Gastrocnemius medialis (tissue), 4 donors: ENCODE results near the gene CHAC1. TPM values are rescaled to one million over a fixed set of nuclear protein-coding genes. Genes with fewer than 3 reads are reported as not detected.

ENCODE experiments used
- ATAC-seq, 2 donors: fragments of 150-250 bp; one replicate each; pipeline ENCODE4 v1.9.1; 2016
- DNase-seq, 2 donors: peaks; one replicate each; pipeline ENCODE4 v3.0.0-alpha.2; 2019
- H3K27ac ChIP-seq, 4 donors: fragments of 200-600 bp; sonication (generic); 1 replicate in 1 of 4; 2 replicates in 3 of 4; pipeline ENCODE4 v1.5.1; 2016 to 2018; ENCODE audit warnings: mild to moderate bottlenecking in 2 of 4, moderate library complexity in 1 of 4
- H3K27me3 ChIP-seq, 3 donors: fragments of 200-600 bp; sonication (generic) in 2 of 3; 1 replicate in 1 of 3; 2 replicates in 2 of 3; pipeline versions ENCODE4 v1.5.1 to v1.6.0; 2016 to 2019; ENCODE audit warnings: mild to moderate bottlenecking in 1 of 3, moderate library complexity in 1 of 3
- H3K36me3 ChIP-seq, 2 donors: fragments of 200-600 bp; sonication (generic) in 1 of 2; one replicate each; pipeline ENCODE4 v1.5.1; 2017 to 2018
- H3K4me1 ChIP-seq, 2 donors: fragments of 200-600 bp; sonication (generic) in 1 of 2; one replicate each; pipeline ENCODE4 v1.5.1; 2016 to 2017; ENCODE audit warnings: mild to moderate bottlenecking in 2 of 2
- H3K4me3 ChIP-seq, 4 donors: fragments of 200-600 bp; sonication (generic) in 3 of 4; 1 replicate in 1 of 4; 2 replicates in 3 of 4; pipeline ENCODE4 v1.5.1; 2016 to 2019; ENCODE audit warnings: mild to moderate bottlenecking in 2 of 4
- H3K9me3 ChIP-seq, 3 donors: fragments of 200-600 bp; sonication (generic) in 2 of 3; 1 replicate in 1 of 3; 2 replicates in 2 of 3; pipeline ENCODE4 v1.5.1; 2016 to 2019
- CTCF ChIP-seq, 5 experiments: fragments of 450-650 bp in 3 of 5; fragments of 200-600 bp in 2 of 5; sonication (generic) in 2 of 5; IDR thresholded peaks in 4 of 5; conservative IDR thresholded peaks in 1 of 5; 1 replicate in 4 of 5; 2 replicates in 1 of 5; pipeline ENCODE4 v1.5.1; 2016 to 2019; ENCODE audit warnings: antibody characterized with exemption in 5 of 5, mild to moderate bottlenecking in 3 of 5, moderate library complexity in 3 of 5
- POLR2A ChIP-seq, 2 donors: fragments of 450-650 bp; IDR thresholded peaks; one replicate each; pipeline ENCODE4 v1.6.1; 2017; ENCODE audit warnings: antibody characterized with exemption in 2 of 2, mild to moderate bottlenecking in 2 of 2, moderate library complexity in 2 of 2
- in situ Hi-C, 4 donors: fragments of 200-750 bp; cut with MboI; loops; one replicate each; pipeline versions ENCODE4 v1.15.0 to v1.8.0; 2017; ENCODE audit warnings: low sequenced_read_pairs in 4 of 4
- intact Hi-C: fragments of 100-400 bp; cut with DNase I; formaldehyde crosslinking; loops from one replicate; pipeline ENCODE4 v1.15.1; 2023; ENCODE audit warnings: low total_unique reads
- total RNA-seq, 4 donors: library from RNA; depleted of rRNA; stranded (reverse); fragments of >200 nt; gene quantifications; one replicate each; pipeline versions ENCODE4 v1.1.0 to v1.2.3, GENCODE V29; 2016

CHAC1 gene
- total RNA-seq, 4 donors from 2014 or later = 93.4 to 320 (median 139) TPM

DNA sequence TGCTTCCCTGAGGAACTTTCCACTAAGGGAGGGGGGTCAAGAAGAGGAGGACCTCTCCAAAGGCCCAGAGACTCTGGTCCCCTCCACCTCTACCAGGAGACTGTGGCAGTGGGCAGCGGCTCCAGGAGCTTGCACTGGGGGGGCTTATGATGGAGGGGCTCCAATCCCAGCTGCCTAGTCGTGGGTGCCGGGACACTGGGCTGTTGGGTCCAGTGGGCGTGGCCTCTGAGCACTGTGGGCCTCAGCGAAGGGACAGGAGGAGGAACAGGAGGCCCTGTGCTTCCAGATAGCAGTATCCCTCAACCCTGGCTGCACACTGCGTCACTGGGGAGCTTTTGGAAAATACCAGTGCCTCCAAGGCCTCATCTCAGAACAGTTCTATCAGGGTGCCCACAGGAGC lies 37.6 kb upstream of the CHAC1 start:
- in situ Hi-C loops (no loop called here), intact Hi-C loops (no loop called here)
- Histone ChIP-seq H3K9me3 (no peaks in the 10 kb centered on the region), H3K27ac (peak overlapping the region; percentile 15 to 67 (median 42)), H3K36me3 (no peaks in the 10 kb centered on the region), H3K27me3 (no peaks in the 10 kb centered on the region), H3K4me3 (no peak overlapping the region), H3K4me1 (no peaks in the 10 kb centered on the region)
- ATAC-seq (no peak), DNase-seq (no peak)
- TF ChIP-seq CTCF (IDR thresholded peaks at IDR 0.05 in 4 of 5, conservative IDR thresholded peaks at IDR 0.05 in 1 of 5) = no peak
- TF ChIP-seq POLR2A (IDR thresholded peaks at IDR 0.05) = no peak

DNA sequence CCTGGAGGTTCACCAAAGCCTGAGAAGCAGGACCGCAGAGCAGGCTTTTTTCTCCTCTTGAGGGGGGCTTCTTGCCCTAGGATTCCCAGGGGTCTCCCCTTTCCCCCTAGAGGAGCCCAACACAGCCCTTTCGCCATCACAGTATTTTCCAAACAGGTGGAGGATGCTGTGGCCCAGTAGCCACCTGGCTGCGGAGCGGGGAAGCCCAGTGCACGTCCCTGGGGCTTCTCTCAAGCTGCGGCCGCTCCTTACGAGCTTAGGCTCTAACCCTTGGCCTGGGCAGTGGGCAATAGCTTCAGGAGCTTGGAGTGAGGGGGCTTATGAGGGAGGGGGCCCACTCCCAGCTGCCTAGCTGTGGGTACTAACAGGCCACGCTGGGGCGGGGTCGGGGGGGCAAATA lies 35.7 kb upstream of the CHAC1 start:
- no peak for TF ChIP-seq POLR2A (IDR thresholded peaks at IDR 0.05)
- no peak for TF ChIP-seq CTCF (IDR thresholded peaks at IDR 0.05 in 4 of 5, conservative IDR thresholded peaks at IDR 0.05 in 1 of 5)

DNA sequence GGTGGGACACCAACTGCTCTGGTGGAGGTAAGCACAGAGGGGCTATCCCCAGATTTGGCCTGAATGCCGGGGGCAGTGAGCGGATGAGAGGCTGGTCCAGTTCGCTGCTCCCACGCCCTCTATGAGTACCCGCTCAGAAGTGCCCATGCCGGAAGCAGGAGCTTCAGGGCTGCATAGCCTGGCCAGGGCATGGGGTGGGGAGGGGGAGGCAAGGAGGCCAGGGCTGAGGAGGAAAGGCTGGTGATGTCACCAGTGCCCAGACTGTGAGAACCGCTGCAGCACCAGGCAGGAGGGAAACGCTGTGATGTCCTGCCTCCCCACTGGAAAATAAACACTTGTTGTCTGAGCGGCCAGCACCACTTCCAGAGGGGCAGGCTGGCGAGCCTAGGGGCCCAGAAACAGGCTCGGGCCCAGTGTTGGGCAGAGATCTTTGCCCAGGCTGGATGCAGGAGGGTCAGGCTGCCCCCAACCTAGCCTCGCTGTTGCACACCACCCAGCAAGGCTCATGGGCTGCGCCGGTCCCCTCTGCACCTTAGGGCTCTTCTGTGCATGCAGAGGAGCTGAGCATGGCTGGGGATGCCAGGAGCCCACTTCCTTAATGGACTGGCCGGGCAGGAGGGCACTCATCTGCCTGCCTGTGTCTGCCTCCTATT lies 35.0 kb upstream of the CHAC1 start:
- Histone ChIP-seq H3K4me3 (peak overlapping the region in 3 of 4 donors; percentile 22 to 32 (median 25)), H3K9me3 (no peaks in the 10 kb centered on the region), H3K36me3 (no peaks in the 10 kb centered on the region), H3K27me3 (no peaks in the 10 kb centered on the region), H3K4me1 (peaks cover 5 to 8% of the 10 kb centered on the region in 2 donors), H3K27ac (peak overlapping the region; percentile 47 to 74 (median 68))
- DNase-seq = no peak
- TF ChIP-seq CTCF (IDR thresholded peaks at IDR 0.05 in 4 of 5, conservative IDR thresholded peaks at IDR 0.05 in 1 of 5) = no peak
- TF ChIP-seq POLR2A (IDR thresholded peaks at IDR 0.05) = no peak
- peak in 1 of 2 donors; percentile 25 for ATAC-seq
- in situ Hi-C loops = no loop called here
- intact Hi-C loops = no loop called here

More for the DNA sequence above, 35.7 kb upstream of the CHAC1 start:
- Histone ChIP-seq H3K4me1 (peaks cover 0 to under 1% of the 10 kb centered on the region in 2 donors), H3K9me3 (no peaks in the 10 kb centered on the region), H3K27ac (peak overlapping the region; percentile 47 to 74 (median 68)), H3K4me3 (peak overlapping the region in 2 of 4 donors; percentile 25 to 32), H3K36me3 (no peaks in the 10 kb centered on the region), H3K27me3 (no peaks in the 10 kb centered on the region)
- DNase-seq (no peak), ATAC-seq (no peak)
- intact Hi-C loops = no loop called here
- in situ Hi-C loops = no loop called here

DNA sequence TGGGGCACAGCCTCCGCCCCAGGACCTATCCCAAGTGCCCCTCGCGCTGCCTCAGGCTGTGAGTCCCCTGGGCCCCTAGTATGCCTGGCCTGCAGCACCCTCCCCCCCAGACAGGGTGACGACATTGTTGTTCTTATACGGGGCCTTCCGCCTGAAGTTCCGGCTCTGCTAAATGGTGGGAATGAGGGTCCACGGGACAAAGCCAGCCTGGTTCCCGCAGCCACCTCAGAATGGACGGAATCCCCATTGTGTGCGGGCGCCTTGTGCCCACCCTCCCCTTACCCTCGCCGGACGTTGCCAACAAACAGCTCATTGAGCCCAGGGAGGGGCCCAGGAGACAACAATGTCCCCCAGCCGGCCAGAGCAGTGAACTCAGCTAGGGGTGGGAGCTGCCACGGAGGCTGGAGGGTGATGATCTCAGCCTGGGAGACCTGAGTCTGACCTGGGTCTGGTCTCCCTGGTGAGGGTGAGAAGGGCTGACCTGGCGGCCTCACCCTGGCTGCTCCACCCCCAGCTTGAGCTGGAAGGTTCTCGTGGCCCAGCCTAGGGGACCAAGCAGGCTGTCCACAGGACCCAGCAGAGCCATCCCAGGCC lies 34.4 kb upstream of the CHAC1 start:
- in situ Hi-C loops = no loop called here

More for the DNA sequence above, 34.4 kb upstream of the CHAC1 start:
- H3K36me3 ChIP-seq = no peaks in the 10 kb centered on the region
- ATAC-seq (no peak), DNase-seq (no peak)
- no peaks in the 10 kb centered on the region for H3K9me3 ChIP-seq
- H3K27ac ChIP-seq = peak overlapping the region; percentile 47 to 74 (median 68)
- intact Hi-C loops = no loop called here
- peaks cover 11 to 14% of the 10 kb centered on the region in 2 donors for H3K4me1 ChIP-seq
- TF ChIP-seq POLR2A (IDR thresholded peaks at IDR 0.05) = no peak
- no peak for TF ChIP-seq CTCF (IDR thresholded peaks at IDR 0.05 in 4 of 5, conservative IDR thresholded peaks at IDR 0.05 in 1 of 5)
- H3K27me3 ChIP-seq = no peaks in the 10 kb centered on the region
- peak overlapping the region in 2 of 4 donors; percentile 22 to 25 for H3K4me3 ChIP-seq
